H1 (cell line): Measurements from ENCODE around the gene ADGRE2. TPM values are rescaled to one million over a fixed set of nuclear protein-coding genes. Genes with fewer than 3 reads are reported as not detected.

Experiments used
- CHD2 ChIP-seq: IDR thresholded peaks from 2 replicates; pipeline ENCODE4 v1.6.1; 2012; ENCODE audit warnings: low read length, improper control_type of control experiment
- FOSL1 ChIP-seq: IDR thresholded peaks from 2 replicates; pipeline ENCODE4 v1.6.1; 2011; ENCODE audit warnings: mild to moderate bottlenecking, low read depth, low read length, moderate library complexity; ENCODE audit not compliant: insufficient read depth
- HDAC2 ChIP-seq, 2 experiments: fragments of 300-600 bp in 1 of 2; sonication (generic) in 1 of 2; IDR thresholded peaks; 2 replicates each; pipeline ENCODE4 v1.6.1; 2011 to 2012; ENCODE audit warnings: low read depth in 2 of 2, low read length in 2 of 2, mild to moderate bottlenecking in 2 of 2, moderate library complexity in 2 of 2, borderline replicate concordance in 1 of 2, inconsistent platforms in 1 of 2
- HDAC6 ChIP-seq: IDR thresholded peaks from one replicate; pipeline ENCODE4 v1.7.1; 2012; ENCODE audit warnings: low read depth, mild to moderate bottlenecking, inconsistent platforms, low read length, moderate library complexity
- JUND ChIP-seq: IDR thresholded peaks from 2 replicates; pipeline ENCODE4 v1.6.1; 2011; ENCODE audit warnings: mild to moderate bottlenecking, improper control_type of control experiment, low read length
- KDM1A ChIP-seq: fragments of 200-600, 300-600 bp; sonication (generic); IDR thresholded peaks from 2 replicates; pipeline ENCODE4 v1.7.1; 2016; ENCODE audit warnings: mild to moderate bottlenecking, low read length, borderline replicate concordance
- NANOG ChIP-seq: IDR thresholded peaks from 2 replicates; pipeline ENCODE4 v1.6.1; 2011; ENCODE audit warnings: low read length, low read depth, mild to moderate bottlenecking, inconsistent platforms; ENCODE audit not compliant: insufficient read depth, poor library complexity, severe bottlenecking
- SIN3A ChIP-seq, 2 experiments: IDR thresholded peaks in 1 of 2; conservative IDR thresholded peaks in 1 of 2; 2 replicates each; pipeline ENCODE4 v1.6.1; 2011 to 2012; ENCODE audit warnings: low read length in 2 of 2, improper control_type of control experiment in 1 of 2, low read depth in 1 of 2, mild to moderate bottlenecking in 1 of 2
- polyA plus RNA-seq, 7 experiments: library from polyadenylated mRNA; depleted of rRNA in 3 of 7; stranded (reverse) in 5 of 7; unstranded in 2 of 7; fragments of >200 nt in 5 of 7; fragments of 200-250 nt in 2 of 7; gene quantifications; 1 replicate in 5 of 7; 2 replicates in 1 of 7; 4 replicates in 1 of 7; pipeline versions ENCODE4 v1.2.1 to v1.2.3, GENCODE V29; 2011 to 2013; ENCODE audit warnings: missing spikeins in 2 of 7, mixed read lengths in 2 of 7
- total RNA-seq: library from RNA; stranded (reverse); fragmentation: NEBNext Ultra II Directional; extraction: Animal tissue kit (Norgen Biotek cat#: 25700); gene quantifications from 2 replicates; pipeline ENCODE4 v1.2.1, GENCODE V29; 2021
- TF ChIP-seq, protein P1 (sequence below): fragments of 300-600 bp; sonication (generic); IDR thresholded peaks from 2 replicates; pipeline ENCODE4 v1.7.1; 2012; ENCODE audit warnings: low read length, moderate library complexity, mild to moderate bottlenecking, inconsistent platforms; ENCODE audit not compliant: insufficient replicate concordance
- TF ChIP-seq, protein P2 (sequence below): IDR thresholded peaks from 2 replicates; pipeline ENCODE4 v1.6.1; 2011; ENCODE audit warnings: low read depth, mild to moderate bottlenecking, low read length; ENCODE audit not compliant: insufficient read depth

ADGRE2 gene
- total and polyA plus RNA-seq, 2 of the 8 experiments (the other 6 are each of a cell fraction or from before 2014, with no cell fraction given), result 2.0 to 4.5 TPM

GRCh38 chr19:14817052-14817451 lies 38.7 kb upstream of the ADGRE2 start (continued):
- TF ChIP-seq, protein P1, sequence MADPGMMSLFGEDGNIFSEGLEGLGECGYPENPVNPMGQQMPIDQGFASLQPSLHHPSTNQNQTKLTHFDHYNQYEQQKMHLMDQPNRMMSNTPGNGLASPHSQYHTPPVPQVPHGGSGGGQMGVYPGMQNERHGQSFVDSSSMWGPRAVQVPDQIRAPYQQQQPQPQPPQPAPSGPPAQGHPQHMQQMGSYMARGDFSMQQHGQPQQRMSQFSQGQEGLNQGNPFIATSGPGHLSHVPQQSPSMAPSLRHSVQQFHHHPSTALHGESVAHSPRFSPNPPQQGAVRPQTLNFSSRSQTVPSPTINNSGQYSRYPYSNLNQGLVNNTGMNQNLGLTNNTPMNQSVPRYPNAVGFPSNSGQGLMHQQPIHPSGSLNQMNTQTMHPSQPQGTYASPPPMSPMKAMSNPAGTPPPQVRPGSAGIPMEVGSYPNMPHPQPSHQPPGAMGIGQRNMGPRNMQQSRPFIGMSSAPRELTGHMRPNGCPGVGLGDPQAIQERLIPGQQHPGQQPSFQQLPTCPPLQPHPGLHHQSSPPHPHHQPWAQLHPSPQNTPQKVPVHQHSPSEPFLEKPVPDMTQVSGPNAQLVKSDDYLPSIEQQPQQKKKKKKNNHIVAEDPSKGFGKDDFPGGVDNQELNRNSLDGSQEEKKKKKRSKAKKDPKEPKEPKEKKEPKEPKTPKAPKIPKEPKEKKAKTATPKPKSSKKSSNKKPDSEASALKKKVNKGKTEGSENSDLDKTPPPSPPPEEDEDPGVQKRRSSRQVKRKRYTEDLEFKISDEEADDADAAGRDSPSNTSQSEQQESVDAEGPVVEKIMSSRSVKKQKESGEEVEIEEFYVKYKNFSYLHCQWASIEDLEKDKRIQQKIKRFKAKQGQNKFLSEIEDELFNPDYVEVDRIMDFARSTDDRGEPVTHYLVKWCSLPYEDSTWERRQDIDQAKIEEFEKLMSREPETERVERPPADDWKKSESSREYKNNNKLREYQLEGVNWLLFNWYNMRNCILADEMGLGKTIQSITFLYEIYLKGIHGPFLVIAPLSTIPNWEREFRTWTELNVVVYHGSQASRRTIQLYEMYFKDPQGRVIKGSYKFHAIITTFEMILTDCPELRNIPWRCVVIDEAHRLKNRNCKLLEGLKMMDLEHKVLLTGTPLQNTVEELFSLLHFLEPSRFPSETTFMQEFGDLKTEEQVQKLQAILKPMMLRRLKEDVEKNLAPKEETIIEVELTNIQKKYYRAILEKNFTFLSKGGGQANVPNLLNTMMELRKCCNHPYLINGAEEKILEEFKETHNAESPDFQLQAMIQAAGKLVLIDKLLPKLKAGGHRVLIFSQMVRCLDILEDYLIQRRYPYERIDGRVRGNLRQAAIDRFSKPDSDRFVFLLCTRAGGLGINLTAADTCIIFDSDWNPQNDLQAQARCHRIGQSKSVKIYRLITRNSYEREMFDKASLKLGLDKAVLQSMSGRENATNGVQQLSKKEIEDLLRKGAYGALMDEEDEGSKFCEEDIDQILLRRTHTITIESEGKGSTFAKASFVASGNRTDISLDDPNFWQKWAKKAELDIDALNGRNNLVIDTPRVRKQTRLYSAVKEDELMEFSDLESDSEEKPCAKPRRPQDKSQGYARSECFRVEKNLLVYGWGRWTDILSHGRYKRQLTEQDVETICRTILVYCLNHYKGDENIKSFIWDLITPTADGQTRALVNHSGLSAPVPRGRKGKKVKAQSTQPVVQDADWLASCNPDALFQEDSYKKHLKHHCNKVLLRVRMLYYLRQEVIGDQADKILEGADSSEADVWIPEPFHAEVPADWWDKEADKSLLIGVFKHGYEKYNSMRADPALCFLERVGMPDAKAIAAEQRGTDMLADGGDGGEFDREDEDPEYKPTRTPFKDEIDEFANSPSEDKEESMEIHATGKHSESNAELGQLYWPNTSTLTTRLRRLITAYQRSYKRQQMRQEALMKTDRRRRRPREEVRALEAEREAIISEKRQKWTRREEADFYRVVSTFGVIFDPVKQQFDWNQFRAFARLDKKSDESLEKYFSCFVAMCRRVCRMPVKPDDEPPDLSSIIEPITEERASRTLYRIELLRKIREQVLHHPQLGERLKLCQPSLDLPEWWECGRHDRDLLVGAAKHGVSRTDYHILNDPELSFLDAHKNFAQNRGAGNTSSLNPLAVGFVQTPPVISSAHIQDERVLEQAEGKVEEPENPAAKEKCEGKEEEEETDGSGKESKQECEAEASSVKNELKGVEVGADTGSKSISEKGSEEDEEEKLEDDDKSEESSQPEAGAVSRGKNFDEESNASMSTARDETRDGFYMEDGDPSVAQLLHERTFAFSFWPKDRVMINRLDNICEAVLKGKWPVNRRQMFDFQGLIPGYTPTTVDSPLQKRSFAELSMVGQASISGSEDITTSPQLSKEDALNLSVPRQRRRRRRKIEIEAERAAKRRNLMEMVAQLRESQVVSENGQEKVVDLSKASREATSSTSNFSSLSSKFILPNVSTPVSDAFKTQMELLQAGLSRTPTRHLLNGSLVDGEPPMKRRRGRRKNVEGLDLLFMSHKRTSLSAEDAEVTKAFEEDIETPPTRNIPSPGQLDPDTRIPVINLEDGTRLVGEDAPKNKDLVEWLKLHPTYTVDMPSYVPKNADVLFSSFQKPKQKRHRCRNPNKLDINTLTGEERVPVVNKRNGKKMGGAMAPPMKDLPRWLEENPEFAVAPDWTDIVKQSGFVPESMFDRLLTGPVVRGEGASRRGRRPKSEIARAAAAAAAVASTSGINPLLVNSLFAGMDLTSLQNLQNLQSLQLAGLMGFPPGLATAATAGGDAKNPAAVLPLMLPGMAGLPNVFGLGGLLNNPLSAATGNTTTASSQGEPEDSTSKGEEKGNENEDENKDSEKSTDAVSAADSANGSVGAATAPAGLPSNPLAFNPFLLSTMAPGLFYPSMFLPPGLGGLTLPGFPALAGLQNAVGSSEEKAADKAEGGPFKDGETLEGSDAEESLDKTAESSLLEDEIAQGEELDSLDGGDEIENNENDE, result no peak
- TF ChIP-seq SIN3A (conservative IDR thresholded peaks at IDR 0.05 in 1 of 2, IDR thresholded peaks at IDR 0.05 in 1 of 2; ENCODE audit: low read depth in 1 of 2, low read length in 2 of 2) (no peak), HDAC2 (IDR thresholded peaks at IDR 0.05; ENCODE audit: borderline replicate concordance in 1 of 2, low read depth in 2 of 2, low read length in 2 of 2) (no peak), KDM1A (no peak), HDAC6 (no peak), JUND (no peak), CHD2 (no peak), NANOG (no peak), FOSL1 (no peak)
- TF ChIP-seq, protein P2, sequence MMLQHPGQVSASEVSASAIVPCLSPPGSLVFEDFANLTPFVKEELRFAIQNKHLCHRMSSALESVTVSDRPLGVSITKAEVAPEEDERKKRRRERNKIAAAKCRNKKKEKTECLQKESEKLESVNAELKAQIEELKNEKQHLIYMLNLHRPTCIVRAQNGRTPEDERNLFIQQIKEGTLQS, result no peak
